HG02642 (cell line): ENCODE data around the gene KRT5.

Experiments used
- ATAC-seq: cut with Tn5 transposase; IDR thresholded peaks from one replicate; pipeline ENCODE4 v1.9.1; 2021; ENCODE audit warnings: mild to moderate bottlenecking; ENCODE audit not compliant: unreplicated experiment, poor library complexity

Gene KRT5

DNA sequence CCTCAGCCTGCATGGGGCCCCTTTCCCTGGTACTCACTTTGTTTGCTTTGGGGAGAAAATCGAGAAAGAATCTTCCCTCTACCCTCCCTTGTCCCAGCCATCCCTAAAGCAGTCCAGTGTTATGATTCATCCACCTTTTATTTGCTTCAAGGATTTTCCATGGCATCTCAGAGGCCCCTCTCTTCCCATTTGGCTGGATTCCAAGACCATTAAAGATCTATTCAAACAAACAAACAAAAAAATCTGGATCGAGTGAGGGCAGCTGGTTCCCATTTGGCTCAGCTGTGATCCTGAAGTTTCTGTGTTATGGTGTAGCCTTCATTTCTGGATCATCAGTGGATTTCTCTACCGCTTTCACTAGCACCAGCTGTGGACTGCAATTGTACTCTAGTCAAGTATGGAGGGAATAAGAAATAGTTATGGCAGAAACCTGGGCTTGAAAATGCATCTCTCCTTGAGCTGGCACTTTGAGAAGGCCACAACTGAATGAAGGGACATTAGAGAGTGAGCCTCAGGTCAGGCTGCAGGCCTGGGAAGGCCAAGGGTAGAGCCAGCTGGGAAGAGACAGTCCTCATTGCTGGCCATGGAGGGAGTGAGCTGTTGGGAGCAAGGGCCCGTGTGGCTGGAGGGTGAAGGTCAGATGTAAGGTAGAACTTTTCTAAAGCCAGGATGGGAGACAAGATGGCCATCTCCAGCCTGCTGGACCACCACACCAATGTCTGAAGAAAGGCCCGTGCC lies 19.1 kb upstream of the KRT5 start:
- ATAC-seq = no peak

DNA sequence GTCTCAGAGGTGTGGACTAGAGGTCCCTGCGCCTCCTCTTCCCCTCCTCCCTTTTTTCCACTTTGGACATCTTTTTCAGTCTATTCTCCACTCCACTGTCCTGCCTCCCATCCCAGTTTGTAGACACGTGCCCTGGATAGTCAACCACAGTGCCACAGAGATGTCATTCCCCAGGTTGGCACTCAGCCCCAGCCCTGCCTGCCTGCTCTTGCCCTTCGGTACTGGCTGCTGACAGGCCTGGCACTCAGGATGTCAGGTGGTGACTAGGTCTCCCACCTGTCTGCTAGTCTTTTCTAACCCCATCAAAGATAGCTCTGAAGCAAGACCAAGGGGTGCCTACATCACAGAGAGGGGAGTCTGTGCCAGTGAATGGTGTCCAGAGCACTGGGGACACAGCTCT lies 16.9 kb upstream of the KRT5 start:
- no peak for ATAC-seq

DNA sequence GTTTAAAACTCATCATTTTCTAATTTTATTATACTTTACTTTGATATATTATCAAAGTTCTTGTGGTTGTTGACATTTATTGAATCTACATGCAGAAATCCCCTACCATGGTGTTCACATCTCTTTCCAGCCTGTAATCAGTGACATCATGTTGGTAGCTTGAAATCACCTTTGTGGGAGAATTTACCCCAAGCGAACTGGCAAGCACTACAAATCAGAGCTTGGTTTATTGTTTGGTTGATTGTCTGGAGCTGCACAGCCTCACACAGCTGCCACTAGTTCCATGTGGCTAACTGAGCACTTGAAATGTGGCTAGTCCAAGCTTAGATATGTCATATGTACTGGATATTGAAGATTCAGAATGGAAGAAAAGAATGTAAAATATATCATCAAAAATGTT lies 15.4 kb upstream of the KRT5 start:
- ATAC-seq = no peak

DNA sequence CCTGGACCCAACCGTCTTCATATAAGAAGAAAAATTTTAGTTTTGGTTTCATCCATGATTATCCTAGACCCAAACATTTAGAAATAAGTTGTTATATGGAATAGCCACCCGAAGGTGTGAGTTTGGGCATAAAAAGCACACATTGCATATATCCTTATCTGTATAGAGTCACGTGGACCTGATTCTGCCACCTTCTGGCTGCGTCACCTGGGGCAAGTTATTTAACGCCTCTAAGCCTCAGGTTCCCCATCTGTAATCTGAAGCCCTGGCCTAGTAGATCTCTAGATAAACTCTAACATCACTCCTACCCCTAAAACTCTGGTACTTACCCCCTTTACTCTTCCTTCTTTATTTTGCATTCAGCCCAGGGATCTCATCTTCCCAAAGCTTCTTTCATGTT lies 14.3 kb upstream of the KRT5 start:
- no peak for ATAC-seq

DNA sequence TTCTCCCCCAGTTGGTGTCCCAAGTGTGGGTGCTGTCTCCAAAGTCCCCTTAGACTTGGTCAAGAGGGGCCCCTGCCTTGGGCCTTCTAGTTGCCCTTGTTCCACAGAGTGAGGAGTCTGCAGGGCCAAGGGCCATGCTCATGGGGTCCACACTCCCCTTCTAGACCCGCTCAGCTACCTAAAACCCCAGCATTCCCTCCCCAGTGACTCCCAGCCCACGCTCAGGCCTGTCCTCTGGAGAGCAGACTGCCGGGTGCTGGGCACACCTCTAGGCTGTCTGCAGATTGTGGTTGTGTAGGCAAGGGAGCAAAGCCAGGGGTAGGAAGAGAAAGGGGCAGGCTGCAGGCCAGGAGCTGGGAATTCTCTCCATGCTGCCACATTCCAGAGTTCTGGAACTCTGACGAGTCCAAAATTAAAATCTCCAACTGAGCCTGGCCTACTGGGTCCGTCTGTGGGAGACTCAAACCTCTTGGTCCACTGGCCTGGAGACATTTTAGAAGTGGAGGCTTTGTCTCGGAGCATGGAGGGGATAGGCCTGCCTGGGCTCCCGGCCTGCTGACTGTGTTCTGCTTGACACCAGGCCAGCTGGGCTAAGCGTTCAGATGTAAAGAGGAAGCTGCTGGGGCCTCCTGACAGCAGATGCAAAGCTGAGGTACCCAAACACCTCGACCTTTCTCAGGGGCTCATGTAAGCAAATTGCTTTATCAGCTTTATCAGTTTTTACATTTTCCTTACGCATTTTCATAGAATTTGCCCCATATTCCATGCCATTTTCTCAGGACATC lies 13.7 kb upstream of the KRT5 start:
- no peak for ATAC-seq

DNA sequence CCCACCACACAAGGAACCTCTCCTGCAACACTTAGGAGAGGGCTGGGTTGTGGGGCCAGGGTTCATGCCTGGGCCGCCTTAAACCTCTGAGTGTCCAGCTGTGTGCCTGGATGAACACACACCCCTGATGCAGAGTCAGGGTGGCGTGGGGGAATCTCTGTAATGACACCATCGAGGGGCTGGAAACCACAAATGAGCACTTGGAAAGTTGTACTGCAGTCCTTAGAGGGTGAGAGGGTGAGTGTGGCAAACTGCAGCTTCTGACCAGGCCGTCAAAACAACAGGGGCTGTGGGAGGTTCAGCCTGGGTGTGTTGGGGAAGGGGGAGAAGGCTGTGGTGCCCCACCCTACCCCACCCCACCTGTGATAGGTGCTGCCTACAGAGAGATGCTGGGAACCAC lies 12.4 kb upstream of the KRT5 start:
- no peak for ATAC-seq

DNA sequence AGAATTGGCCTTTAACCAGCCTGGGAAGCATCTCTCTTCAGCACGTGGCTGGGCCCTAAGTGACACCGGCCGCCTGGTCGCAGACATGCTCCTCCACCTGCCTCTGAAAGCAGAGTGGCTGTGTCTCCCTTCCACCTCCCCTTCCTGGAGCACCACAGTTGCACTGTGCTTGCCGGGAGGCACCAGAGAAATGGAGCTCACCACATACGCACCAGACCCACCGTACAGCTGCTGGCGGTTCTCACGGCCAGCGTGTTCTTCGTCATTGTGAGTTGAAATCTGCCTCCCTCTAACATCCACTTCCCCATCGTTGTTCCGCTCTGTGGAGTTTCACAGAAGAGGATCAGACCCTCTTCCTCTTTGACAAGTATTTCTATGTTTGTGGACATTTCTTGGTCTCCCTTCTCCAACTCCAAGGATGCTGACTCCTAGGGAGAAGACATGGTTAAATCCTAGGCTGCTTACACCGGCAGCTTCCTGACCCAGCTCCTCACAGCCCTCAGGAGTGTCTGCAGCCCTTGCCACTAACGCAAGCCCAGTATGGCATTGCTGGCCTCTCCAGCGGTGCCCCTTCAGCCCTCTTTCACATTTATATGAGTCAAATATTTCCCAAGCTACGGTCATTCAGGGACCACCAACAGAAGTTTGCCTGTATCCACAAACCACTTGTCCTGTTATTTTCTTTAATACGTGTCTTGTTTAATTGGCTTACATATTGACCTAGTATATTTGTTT lies 11.5 kb upstream of the KRT5 start:
- no peak for ATAC-seq

DNA sequence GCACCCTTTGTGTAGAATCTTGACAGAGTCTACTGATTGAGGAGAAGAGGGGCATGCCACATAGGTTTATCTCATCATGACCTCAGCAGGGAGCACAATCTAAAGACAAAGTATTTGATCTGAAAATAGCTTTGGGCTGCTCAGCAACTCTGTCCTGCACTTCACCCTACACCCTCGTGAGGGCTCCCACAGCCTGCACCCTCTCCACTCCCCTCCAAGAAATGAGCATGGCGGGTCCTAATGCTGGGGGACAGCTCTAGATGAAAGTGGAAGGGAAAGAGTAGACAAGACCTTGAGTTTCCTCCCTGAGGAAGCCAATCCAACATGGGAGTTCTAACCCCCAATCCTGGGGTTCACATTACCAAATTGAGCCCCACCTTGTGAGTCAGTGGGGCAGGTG lies 10.7 kb upstream of the KRT5 start:
- ATAC-seq = no peak

DNA sequence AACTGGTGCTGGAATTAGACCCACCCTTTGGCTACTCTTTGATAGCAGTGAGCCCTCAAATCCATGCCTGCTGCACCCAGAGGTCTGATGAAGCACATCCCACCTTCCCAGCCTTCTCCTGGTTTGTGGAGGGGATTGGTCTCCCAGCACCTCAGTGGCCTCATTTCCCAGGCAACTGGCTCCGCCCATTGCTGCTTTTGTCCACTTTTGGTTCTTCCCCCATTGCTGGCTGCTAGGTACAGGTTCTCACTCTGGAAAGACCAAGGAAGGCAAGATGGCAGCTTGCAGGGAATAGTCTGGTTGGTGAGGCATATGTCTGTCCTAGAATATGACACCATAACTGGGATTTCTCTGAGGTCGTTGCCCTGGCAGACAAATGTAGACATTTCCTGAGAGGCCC lies 10.2 kb upstream of the KRT5 start:
- ATAC-seq = no peak

DNA sequence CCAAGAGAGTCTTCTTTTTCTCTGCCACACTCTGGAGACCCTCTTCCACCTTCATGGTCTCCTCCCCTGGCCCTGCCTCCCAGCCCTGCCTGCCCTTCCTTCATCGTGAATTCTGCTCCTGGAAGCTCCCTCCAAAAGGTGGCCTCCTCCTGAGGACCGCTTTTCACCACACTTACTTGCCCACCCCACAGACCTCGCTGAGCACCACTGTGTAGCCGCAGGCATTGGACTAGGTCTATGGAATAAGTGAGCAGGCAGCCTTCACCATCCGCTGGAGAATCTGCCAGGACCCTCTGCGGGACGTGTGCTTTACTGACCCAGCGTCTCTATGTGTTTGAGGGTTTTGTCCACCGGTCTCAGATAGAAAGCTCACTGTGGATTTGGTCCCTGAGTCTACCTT lies 9.7 kb upstream of the KRT5 start:
- no peak for ATAC-seq

DNA sequence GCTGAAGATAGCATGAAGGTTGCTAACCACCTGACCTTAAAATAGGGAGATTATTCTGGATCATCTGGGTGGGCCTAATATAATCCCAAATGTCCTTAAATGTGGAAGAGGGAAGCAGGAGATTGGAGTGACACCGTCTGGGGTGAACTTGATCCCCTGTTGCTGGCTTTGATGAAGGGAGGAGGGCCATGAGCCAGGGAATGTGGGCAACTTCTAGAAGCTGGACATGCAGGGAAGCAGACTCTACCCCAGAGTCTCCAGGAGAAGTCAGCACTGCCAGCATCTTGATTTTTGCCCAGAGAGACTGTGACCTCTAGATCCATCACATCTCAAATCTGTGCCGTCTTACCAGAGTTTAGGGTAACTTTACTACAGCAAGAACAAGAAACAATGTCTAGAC lies 9.2 kb upstream of the KRT5 start:
- no peak for ATAC-seq

DNA sequence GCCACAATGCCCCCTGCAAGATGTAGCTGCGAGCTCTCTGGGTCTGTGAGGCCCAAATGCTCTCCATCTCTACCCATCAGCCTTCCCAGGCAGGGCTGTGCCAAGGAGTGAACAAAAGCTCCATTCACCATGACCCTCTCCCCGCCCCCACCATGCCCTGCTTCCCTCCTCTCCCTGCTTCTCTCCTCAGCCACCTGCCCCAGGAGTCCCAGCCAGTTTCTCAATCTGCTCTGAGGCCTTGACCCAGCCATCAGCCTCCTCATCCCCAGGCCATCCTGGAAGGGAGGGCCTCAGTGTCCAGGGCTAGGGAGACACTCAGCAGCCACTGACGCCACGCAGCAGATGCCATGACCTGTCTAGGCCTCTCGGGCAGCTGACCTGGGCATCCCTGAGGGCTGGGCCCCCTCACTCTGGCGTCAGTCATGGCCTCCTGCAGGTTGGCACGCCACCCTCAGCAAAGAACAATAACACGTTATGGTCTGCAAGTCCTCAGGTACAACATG lies 8.5 kb upstream of the KRT5 start:
- no peak for ATAC-seq

DNA sequence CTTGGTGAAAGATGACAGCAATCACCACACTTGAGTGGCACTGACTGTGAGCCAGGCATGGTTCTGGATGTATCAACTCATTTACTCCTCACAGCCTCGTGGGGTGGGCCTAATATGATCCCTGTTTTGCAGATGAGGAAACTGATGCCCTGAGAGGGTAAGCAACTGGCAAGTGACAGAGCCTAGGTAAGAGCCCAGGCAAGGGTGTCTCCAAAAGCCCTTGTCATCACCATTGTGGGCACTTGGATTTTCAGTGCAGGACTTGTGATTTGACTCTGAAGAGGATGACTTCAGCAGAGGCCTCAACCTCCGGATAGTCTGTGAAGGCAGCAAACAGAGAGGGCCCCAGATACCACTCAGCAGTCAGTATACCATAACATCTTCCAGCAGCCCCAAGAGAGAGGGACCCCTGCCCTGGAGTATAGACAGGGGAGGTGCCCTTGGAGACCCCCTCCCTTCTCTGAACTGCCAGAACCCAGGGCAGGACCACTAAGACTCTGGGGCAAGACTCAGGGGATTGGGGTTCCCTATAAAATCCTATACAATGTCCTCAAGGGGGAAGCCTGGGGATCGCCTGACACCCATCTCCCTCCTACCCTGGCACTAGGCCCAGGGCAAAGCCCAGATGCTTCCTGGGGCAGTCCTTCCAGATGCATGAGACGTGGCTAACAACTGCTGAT lies 7.1 kb upstream of the KRT5 start:
- ATAC-seq = no peak

DNA sequence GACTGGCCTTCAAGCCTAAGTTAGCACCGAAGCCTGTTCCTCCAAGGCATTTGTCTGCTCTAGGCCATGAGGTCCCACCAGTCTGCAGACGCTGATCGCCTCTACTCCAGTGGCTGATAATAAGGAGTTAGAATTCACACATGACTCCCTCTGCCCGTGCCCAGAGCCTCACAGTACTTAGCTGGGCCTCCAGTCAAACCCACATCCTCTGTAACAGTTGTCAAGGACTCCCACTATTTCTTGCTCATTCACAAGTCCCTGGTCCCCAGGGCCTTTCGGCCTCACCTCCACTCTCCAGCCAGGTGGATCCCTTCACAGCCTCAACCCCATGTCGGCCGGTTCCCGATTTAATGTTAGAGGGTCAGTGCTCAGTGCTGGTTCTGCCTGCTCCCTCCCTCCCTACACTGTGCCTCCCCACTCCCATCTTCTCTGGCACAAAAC lies 6.3 kb upstream of the KRT5 start:
- ATAC-seq = no peak

DNA sequence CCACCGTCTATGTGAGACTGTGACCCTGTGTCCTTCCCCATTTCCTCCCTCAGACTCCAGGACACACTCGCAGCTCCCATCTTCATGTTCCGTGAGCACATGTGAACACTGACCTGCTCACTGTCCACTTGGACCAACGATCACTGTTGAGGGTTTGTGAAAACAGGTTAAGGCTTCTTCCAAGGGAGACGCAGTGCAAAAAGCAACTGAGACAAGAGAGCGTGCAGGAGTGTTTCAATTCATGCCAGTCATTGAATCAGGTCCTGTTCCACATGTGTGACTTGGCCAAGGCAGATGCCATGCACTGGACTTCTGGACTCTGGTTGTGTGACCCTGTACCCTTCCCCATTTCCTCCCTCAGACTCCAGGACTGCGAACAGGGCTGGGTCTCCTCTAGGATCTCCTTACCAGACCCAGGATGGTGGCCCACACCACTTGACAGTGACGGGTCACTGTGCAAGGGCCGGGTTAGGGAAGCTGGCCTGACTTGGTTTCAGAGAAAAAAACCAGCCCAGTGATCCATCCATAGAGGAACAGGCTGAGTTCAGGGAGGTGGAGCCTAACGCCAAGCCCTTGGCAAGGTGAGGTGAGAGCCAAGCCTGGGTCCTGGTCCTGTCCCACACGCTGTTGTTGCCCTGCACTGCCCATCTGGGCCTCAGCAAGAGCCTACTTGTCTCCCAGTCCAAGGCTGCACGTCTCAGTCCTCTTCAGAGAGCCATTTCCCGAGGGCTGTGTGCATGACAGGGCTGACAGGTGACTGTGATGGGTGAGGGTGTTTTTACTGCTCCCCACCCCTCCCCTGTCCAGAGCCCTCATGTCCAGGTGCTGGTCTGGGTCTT lies 5.7 kb upstream of the KRT5 start:
- ATAC-seq = no peak

DNA sequence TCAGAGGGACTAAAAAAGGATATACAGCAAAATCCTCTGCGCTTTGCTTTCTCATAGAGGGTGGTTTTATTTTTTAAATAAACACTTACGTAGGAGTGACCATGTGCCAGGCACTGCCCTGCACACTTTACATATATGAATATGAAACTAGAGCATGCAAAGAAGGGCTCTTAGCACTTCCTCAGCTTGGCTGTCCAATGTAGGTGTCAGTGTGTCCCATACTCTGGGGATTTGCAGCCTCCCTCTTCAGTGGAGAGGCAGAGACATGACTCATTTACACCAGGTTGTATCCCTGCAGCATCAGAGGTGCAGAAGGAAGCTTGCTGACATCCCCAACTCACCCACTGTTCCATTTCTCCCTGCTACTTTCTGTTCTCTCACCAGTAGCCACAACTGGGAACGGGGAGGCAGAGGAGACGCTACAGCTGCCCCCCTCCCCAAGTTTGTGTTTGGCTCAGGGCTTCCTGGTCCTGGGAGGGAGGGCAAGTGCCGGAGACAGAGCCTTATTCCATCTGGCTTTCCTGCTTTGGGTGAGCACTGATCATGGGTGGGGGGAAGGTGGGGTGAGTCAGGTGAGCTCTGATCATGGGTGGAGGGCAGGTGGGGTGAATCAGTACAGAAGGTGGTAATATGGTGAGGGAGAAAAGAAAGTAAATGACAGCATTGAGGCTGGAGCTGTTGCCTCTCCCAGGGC lies 4.9 kb upstream of the KRT5 start:
- no peak for ATAC-seq

DNA sequence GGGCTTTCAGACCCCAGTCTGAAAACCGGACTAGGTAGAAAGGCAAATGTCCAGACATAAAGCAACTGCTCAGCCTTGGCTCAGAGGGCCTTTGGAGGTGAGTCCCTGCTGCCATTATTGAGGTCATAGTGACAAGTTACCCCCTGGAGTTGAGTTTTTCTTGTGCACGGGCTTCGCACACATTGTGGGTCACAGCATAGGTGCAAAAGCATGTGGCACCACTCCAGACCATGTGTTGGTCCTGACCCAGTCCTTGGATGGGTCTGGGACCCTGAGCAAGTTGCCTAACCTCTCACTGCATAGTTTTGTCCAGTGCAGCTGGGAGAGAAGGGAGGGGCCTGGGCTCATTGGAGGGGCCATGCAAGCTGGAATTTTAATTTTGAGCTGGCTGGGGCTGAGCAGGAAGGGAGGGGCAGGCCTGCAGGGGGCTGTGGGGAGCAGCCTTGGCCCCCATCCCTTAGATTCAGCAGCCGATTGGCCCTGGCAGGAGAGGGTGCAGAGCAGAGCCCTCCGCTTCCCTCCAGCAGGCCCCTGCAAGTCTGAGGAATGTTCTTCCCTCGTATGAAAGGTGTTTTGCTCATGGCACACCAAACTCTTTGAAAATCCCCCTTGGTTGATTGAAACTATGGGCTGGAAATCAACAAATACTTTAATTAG lies 4.2 kb upstream of the KRT5 start:
- ATAC-seq = no peak

DNA sequence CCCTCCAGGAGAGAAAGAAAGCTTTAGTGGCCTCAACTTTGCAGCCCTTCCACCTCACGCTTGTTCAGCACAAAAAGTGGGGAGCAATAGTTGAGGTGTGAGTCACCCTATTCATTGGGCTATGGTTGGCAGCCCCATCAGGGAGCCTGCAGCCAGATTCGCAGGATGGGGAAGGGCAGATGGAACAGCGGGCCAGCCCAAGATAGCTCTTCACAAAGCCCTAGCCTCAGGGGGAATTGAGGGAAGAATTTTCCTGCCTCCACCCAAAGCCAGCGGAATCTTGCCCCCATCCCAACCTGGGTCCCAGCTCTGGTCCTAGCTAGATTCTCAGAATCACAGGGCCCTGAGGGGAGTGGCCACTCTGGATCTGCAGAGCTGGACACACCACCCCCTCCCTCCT lies 3.6 kb upstream of the KRT5 start:
- ATAC-seq = no peak
